NCI-H774 (cell line): ENCODE results near the gene ANKRD1.
"Not testable (repeated sequence)": the region's sequence is repeated elsewhere in the genome, so short reads cannot be mapped to it uniquely, and the experiment has no call there.

Experiments used
- DNase-seq: peaks from one replicate; lab custom pipeline; 2025; lab: John Stamatoyannopoulos, UW

ANKRD1 gene

DNA sequence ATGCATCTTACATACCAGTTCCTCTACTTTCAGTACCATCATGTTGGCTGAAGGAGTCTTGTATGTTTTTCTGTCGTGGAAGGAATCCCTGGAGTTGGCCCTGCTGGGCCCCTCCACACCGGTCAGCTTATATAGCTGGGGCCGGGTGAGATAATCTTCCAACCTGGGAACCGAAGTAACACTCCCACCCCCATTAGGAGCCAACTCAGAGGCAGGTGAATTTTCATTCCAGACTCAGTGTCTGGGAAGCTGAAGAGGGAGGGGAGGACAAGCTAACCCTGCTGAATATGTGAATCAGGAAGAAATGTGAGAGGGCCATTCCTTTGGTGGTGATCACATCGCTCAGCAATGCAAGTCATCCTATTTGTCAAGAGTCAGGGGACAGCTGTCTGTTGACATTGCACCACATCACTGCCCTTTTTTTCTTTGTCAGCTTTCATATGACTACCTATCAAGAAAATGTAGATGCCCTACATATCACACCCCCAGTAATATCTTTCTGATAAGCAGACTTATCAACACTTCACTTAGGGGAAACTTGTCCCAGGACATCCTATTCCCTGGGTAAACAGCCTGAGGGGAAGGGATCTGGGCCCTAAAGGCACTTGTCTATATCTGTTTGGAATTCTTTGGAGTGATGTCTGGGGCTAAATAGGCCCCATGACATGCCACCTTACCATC, at the start of gene ANKRD1:
Gene ANKRD1, minus strand, starts transcription at position 102 of the 681 bp plus-strand sequence. Its CDS starts 60 bp downstream, at position 42.
- DNase-seq: no peak

DNA sequence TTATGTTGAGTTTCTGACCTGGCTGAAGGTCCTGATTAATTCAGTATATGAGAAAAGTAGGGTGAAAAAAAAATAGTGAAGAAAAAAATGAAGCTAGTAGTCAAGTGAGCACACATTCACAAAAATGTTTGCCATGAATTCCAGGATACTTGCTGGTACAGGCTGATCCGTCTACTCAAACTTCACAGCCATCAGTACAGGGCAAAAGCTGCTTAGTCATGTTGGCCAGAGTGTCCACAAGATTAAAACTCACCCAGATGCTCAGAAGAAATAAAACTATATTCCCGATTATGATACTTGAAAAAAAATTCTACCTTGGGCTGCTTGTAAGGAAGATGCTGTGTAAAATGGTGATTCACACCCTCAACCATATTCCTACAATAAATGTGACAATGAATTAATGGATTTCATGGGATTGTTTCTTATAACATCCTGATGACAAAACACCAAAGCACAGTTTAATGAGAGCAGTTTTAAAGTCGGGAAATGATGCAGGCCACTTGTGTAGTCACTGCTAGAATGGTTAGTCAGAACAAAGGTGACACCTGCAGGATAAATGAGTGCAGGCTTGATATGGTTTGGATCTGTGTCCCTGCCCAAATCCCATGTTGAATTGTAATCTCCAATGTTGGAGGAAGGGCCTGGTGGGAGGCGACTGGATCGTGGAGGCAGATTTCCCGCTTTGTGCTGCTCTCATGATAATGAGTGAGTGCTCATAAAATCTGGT, 49.2 kb upstream of the ANKRD1 start:
- DNase-seq: no peak

DNA sequence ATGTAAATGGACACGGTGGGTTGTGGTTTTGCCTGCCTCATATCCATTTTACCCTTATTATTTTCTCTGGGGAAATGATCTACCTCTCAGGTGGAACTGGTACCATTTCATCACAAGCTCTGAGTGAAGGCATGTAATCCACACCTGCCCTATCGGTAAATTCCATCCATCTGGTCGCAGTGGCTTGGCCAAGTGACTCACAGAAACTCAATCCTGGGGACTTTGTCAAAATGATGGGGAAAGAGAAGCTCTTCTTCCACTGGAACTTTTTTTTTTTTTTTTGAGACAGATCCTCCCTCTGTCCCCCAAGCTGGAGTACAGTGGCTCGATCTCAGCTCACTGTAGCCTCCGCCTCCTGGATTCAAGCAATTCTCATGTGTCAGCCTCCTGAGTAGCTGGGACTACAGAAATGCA, 48.2 kb upstream of the ANKRD1 start:
- DNase-seq: no peak

DNA sequence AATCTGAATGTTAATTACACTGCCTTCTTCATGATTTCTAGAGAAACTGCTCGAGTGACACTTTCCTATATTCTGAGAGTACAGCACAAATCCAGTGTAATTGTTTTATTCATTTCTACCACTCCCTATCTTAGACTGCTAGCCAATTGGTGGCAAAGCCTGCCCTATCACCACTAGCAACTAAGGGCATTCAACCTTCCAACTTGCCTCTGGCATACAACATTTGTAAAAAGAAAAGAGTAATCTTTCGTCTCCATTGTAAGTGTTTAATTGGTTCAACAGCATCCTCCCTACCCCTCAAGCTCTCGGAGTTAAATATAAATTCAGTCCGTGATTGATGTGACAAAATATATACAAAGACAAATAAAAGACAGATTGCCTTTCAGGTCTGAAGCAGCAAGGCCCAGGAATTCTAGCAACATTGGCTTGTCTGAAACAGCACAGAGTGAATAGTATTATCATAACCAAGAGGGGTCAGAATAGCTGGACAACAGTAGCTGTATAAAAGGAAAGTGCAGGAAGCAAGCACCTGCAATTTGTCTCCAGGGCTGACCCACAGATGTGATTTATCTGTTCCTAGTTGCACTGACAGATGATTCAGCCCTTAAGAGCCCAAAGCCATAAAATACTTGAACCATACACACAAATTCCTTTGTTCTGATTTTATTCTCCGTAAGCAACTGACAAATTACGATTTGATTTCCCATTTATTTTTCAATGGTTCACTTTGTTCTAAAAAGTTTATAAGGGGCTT, 47.6 kb upstream of the ANKRD1 start:
- no peak for DNase-seq

DNA sequence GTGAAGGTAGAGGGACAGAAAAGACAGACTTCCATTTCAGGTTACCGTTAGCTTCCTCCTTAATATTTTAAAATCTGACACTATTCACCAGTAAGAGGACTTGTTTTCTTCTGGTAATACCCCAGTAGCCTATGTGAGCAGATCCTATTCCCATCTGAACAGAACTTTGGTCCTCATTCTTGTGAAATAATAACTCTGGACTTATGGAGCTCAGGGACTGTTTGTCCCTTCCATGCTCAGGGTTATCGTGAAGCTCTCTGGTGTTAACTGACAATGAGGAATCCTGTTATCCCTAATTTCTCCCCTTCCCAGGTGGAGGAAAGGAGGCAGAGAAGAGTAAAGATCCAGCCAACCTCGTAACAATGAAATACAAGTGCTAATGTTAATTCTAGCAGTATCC, 47.0 kb upstream of the ANKRD1 start:
- DNase-seq: no peak

DNA sequence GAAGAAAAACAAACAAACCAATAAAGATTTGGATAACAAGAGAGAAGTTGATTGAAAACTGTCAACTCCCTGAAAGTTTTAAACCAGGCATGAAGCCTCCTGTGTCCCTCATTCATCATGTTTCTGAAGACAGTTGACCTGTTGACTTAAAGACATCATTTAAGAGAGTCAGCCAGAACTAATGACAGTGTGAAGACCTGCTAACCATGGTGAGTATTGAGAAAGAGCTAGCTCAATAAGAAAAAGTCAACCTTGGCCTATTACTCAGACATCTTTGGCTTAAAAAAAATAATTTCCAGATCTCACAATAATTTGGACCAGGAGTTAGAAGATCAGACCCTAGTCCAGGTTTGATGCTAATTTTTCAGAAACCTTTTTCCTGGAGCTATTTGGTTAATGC, 45.3 kb upstream of the ANKRD1 start:
- no peak for DNase-seq

DNA sequence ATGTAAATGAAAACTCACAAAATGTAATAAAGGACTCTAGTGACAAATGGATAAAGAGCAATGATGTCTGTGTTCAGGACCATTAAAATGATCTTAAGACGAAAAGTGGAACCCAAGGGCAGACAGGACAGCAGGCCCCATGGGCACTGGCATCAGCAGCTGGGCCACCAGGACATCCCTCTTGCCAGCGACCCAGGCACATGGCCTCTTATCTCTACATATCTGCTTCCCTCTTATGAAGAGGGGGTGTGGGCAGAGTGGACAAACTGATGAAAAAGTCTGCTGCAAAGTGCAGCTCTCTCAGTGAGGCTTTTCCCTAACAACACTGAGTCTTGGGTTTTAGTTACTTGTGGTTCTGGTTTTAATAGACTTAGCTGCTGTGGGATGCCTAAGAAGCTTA, 44.8 kb upstream of the ANKRD1 start:
- no peak for DNase-seq

DNA sequence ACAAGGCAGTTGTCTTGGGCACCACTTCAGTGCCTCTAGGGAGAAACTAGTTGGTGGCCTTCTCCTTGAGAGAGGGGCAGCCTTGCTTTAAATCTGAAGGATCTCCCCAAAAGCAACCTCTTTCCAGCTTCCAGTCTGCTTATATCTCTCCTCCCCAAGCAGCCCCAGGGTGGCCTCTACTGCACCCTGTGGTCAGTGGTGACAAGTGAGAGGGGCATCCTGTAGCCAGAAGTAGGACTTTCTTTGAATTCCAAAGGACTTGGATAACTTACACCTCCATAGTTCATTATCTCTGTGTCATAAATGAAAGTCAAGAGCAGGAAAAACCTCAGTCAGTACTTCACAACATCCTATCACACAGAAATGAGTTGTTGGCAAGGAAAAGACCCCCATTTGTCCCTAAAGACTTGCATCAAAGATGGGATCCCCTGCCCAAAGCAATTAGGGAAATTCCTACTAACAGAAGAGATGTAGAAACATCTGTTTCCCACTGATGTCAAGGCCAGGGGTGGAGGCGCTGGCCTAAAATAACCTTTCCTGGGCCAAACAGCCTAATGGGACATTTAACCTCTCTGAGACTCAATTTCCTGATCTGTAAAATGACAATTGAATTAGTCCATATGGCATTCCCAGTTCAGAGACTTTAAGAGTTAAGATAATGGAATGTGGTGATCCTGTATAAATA, 44.0 kb upstream of the ANKRD1 start:
- no peak for DNase-seq

DNA sequence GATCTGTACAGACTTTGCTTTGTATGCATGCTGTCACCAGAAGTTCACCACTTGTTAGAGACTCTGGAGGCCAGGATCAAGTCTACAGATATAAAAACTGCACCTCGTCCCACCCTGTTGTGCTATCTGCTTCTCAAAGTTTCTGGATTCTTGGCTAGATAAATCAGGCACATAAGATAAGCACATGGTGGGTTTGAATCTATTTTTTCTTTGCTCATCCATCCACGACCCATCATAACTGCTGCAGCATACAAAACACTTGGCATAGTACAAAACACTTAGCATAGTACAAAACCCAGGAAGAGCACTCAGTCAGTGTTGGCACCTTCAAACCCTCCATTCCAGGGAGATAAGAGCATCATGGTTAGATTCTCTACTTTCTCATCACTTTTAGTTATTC, 42.4 kb upstream of the ANKRD1 start:
- DNase-seq: no peak

DNA sequence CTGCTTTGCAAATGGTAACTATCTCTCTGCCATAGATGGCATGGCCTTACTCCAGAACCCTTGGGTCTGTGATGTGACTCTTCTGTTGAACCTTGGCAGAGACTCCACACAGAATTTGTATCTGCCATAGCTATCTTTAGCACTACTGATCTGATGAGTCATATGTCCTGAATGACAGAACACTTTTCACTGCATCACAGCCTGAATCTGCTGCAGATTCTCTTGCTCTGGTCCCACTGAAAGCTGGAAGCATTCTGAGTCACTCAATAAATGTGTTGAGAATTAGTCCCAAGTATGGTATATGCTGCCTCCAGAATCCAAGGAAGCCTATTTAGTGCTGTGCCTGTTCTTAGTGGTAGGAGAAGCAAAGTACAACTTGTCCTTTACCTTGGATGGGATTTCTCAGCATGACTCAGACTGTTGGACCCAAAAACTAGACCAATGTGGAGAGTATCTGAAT, 39.5 kb upstream of the ANKRD1 start:
- DNase-seq: no peak

DNA sequence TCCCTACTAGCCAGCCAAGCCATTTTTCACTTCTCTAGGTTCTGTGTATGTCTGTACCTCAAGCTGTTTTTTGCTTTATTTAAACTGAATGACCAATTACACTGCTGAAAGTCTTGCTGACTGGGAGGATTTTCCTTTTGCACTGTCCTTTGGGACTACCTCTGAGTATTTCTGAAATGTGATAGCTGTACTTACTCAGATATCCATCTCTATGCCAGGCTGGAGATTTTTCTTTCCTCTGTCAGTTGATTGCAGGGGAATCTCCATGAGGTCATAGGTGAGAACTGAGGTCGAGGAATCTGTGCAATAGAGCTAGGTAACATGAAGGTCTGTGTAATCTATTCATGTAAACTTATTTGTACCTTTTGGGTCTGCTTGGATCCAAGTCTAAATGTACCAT, 38.9 kb upstream of the ANKRD1 start:
- DNase-seq: no peak

DNA sequence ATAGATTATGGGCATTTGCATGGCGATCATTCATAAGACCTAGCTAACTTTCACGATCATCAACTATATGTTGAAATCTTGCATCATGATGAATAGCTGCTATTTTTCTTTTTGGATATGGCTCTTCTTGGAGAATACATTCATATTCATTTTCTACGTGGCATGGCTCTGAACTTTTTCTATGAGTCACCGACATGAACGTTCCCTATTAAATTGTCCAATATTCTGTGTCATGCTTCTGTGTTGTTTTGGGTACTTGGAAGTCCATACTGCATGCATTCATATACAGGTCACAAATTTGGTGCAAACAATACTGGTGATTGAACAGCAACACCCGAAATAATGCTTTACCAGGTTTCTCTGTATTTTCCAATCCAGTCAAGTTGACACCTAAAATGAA, 37.9 kb upstream of the ANKRD1 start:
- DNase-seq: no peak

DNA sequence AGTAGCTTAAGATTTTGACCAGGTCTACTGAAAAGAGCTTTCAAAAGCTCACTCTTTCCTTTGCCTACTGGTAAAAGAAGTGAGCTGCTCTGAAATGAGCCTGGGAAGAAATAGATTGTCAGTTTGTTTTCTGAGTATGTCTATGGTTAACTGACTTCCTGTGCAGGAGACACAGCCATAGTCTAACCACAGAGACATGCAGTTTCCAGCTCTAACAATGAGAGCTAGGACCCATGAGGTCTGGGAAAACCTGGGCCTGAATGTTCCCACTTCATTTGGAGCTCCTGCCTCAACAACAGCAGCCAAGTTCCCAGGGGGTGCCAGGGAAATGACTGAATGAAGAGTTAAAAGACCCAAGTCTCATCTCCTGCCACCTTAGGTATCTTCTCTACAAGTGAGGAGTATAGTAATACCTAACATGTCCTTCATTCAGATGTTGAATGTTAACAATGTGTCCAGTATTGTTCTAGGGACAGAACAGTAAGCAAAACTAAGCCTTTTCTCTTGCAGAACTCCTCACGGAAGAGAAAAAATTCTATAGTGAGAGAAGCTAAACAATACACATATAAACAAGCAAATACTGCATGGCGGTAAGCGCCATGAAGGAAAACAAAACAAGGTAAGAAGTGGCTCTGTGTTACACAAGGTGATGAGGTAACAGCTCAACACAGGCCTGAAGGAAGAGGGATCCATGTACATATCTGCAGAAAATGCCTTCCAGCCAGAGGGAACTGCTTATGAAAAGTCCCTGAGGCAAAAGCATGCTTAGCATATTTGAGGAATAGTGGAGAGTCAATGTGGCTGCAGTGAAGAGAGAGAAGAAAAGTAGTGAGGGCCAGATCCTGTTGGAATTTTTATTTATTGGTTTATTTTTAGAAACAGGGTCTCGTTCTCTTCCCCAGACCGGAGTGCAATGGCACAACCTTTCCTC, 26.4 kb upstream of the ANKRD1 start:
- DNase-seq: no peak

DNA sequence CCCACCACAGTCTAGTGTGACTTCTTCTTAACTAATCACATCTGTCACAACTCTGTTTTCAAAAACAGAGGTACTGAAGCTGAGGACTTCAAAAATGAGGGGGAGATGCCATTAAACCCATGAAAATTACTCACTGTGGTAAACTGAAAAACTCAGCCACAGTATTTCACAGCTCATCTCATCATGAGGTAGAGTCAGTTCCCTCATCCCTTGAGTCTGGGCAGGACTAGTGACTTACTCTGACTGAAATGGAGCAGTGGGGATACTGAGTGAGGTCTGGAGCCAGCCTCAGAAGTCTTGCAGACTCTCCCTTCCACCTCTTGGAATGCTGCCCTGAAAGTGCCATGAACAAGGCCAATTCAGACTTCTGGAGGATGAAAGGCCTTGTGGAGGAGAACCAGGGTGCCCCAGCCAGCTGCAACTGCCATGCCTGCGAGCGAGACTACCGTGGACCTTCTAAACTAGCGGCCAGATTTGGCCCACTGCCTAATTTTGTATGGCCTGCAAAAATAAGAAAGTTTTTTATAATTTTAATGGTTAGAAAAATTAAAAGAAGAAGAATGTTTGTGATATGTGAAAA, 24.7 kb upstream of the ANKRD1 start:
- no peak for DNase-seq

DNA sequence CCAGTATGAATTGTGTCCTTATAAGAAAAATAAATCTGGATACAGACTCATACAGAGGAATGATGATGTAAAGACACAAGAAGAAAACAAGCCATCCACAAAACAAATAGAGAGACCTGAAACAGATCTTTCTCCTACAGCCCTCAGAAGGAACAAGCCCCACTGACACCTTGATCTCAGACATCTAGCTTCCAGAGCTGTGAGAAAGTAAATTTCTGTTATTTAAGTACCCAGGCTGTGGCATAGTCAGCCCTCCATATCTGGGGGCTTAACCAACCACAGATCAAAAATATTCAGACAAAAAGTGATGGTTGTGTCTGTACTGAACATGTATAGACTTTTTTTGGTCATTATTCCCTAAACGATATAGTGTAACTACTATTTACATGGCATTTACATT, 23.9 kb upstream of the ANKRD1 start:
- DNase-seq: no peak

DNA sequence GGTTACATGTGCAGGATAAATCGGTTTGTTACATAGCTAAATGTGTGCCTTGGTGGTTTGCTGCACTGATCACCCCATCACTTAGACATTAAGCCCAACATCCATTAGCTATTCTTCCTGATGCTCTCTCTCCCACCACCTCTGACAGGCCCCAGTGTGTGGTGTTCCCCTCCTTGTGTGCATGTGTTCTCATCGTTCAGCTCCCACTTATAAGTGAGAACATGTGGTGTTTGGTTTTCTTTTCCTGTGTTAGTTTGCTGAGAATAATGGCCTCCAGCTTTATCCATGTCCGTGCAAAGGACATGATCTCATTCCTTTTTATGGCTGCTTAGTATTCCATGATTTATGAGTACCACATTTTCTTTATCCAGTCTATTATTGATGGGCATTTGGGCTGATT, 22.1 kb upstream of the ANKRD1 start:
- DNase-seq: not testable (repeated sequence)

DNA sequence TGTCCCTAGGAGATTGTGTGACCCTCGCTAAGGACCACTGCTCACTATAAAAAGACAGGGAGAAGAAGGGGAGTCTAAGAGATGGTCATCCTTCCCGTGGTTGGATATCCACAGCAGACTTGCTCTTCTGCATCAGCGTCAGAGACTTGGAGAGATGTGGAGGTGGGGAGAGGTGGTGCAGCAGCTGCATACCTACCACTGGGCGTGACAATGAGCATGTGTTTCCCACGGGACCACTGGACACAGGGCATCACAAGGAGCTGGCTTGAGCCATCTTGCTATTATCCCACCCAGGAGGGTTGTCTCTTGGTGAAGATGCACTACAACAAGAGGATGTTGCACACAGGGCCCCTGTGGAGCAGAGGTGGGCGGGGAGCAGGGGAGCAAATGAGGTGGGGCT, 18.8 kb upstream of the ANKRD1 start:
- DNase-seq: no peak

DNA sequence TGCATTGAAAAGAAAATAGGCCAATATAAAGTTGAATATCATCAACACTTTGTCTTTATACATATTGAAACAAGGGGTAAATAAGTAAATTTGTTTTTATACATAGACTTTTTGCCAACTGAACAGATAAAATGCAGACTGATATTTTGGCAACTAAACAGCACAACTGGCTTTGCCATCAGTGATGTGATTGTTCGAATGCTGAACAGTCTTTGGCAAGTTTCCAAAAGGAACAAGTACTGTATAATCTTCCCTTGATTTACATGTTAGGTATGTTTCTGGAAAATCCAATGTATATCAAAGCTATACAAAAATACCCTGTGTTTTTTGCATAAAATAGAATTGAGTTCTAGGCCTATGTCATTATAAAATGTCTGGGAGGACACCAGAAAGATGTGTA, 18.2 kb upstream of the ANKRD1 start:
- DNase-seq: no peak

DNA sequence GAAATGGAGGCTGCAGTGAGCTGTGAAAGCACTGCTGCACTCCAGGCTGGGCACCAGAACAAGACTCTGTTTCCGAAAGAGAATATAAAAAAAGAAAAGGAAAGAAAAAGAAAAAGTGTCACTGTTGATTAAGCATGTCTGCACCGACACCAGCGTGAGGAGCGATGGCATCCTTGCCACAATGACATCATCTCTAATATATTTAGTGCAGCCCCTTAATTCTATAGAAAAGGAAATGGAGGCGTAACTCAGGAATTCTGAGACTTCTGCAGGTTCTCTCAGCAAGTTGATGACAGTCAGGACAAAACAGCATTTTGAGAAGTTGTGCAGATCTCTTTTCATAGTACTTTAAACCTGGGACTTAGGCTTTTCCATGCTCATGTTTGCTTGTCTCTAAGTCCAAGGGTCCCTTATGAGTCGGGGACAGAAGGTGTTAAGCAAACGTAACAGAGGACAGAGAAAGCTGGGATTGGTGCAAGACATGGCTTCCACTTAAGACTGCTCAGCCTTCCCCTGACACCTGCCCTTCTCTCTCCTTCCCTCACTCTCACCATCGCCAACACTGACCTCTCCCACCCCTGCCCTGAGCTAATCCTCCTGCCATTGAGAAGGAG, 16.9 kb upstream of the ANKRD1 start:
- no peak for DNase-seq

DNA sequence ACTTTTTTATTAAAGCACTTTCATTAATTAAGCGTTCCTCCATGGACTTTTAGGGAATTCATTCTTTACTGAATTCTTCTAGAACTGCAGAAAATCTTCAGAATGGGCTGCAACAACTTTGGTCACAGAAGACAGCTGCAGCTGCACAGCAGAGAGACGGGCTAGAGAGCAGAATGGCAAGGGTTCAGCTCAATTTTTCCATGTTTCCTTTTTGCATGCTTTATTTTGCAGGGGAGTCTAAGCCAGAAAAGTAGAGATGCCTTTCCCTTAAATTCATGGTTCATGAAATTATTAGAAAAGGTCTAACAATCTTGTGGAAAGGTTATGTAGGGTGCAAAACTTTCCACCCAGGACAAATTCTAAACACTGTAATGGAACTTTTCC, 15.4 kb upstream of the ANKRD1 start:
- no peak for DNase-seq
